Tongue (tissue), 2 donors: ENCODE results near the gene OR6S1. TPM values are rescaled to one million over a fixed set of nuclear protein-coding genes. Genes with fewer than 3 reads are reported as not detected.
"Not testable (repeated sequence)": the region's sequence is repeated elsewhere in the genome, so short reads cannot be mapped to it uniquely, and the experiment has no call there.

Experiments
- DNase-seq: peaks from one replicate; pipeline ENCODE4 v3.0.0-alpha.2; 2015
- total RNA-seq: library from RNA; depleted of rRNA; stranded (reverse); fragments of >200 nt; gene quantifications from one replicate; pipeline ENCODE4 v1.2.3, GENCODE V29; 2014

The OR6S1 gene
- total RNA-seq, 1 donor from 2014 or later = not detected

- no peak for DNase-seq
These were observed 27.5 kb upstream of the OR6S1 start for GRCh38 chr14:20668969-20669368.

GRCh38 chr14:20667957-20668356 lies 26.5 kb upstream of the OR6S1 start:
- no peak for DNase-seq

DNA sequence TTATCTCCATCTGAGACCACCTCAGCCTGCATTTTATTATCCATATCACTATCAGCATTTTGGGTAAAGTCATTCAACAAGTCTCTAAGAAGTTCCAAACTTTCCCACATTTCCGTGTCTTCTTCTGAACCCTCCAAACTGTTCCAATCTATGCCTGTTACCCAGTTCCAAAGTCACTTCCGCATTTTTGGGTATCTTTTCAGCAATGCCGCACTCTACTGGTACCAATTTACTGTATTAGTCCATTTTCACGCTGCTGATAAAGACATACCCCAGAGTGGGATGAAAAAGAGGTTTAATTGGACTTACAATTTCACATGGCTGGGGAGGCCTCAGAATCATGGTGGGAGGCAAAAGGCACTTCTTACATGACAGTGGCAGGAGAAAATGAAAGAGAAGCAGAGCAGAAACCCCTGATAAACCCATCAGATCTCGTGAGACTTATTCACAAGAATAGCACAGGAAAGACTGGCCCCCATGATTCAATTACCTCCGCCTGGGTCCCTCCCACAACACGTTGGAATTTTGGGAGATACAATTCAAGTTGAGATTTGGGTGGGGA lies 25.0 kb upstream of the OR6S1 start:
- DNase-seq = not testable (repeated sequence)

DNA sequence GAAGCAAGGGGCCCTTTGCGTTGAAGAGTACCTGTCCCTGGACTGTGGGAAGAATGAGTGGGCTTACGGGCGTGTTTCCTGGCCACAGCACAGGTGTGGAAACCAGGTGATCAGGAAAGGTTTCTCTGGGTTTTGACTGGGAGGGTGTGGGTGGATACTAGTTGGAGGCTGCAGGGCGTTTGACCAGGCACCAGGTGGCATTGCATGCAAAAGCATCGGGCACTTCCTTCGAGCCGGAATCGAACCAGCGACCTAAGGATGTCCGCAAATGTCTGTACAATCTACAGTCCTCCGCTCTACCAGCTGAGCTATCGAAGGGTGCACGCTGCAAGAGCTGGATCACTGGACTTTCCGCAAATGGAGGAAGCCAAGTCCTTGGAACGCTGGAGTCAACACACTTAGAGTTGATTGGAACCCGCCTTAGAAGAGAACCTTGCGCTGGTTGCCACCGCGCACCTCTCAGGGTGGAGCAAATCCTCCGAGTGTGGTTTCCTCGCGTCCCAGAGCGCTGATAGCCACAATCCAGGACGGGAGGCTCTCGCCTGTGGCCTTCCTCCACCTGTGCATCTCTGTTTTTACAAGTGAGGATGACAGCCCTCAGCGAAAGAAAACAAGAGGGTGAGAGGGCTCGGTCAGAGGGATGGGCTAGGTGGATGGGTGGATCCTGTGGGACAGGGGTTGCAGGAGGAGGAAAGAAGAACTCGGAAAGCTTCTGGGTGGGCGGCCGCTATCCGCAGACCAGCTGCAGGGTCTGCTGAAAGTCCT lies 21.7 kb upstream of the OR6S1 start:
- peak; percentile 43 for DNase-seq

DNA sequence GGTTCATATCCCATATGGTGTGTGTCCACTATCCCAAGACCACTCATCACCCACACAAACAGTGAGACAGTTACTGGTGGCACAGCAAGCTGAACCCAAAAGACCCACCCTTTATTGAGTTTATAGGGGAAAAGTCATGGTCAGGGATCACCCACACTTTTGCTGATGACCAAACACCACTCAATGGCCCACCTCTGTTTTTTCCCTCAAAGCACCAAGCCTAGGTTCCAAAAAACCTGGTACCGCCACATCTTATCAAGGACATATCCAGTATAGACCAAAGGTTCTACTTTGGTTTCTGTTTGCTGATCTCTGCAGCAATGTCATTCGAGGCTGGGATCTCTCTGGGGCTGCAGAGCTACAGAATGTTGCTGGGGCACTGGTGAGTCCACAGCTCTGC lies 19.7 kb upstream of the OR6S1 start:
- no peak for DNase-seq

- DNase-seq = no peak
These were observed 18.4 kb upstream of the OR6S1 start for GRCh38 chr14:20659813-20660395.

DNA sequence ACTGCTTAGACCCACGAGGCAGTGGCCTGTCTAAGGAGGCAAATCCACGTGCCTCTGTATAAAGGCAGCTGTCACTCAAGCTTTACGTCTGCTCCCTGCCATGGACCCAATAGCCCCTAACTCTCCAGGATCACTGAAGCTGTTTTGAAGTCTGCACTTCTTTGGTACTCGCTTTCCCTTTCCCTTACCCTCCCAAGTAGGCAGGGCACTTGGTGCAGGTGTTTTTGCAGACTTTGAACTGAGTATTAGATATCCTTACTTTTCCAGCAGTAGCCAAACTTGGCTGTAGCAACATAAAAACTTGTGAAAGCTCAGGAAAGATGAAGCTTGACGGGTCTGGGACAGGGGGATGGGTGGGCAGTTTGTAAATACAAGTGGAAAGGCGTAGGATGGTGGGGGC lies 17.8 kb upstream of the OR6S1 start:
- DNase-seq = no peak

- DNase-seq = no peak
These were observed 16.8 kb upstream of the OR6S1 start for GRCh38 chr14:20658246-20658645.

DNA sequence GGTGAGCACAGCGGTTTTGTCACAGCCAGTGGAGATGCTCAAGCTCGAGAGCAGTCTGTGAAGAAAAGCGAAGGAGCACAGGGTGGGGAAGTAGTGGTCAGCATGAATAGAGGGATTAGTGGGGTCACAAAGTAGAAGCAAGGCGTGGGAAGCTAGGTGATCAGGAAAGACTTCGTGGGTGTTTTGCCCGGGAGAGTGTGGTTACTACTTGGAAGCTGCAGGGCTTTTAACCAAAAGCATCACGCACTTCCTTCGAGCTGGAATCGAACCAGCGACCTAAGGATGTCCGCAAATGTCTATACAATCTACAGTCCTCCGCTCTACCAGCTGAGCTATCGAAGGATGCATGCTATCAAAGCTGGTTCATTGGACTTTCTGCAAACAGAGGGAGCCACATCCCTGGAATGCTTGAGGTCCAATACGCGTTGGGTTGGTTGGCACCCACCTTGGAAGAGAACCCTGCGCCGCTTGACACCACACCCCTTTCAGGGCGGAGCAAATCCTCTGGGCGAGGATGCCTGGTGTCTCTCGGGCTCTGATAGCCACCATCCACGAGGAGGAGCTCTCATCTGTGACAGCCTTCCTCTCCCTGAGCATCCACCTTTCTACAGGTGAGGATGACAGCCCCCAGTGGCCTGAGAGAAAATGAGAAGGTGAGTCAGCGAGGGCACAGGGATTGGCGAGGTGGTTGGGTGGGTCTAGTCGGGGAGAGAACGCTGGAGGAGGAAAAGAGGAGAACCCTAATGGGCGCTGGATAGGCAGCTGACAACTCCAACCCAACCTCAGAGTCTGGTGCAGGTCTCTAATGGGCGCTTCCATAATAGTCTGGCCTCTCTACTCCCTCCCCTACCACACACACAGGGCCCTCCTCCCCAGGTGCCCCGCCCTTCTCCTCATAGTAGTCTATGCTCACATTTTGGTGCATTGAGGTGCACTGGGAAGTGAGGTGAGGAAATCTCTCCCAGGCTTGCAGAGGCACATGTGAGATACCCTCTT lies 16.0 kb upstream of the OR6S1 start:
- no peak for DNase-seq

DNA sequence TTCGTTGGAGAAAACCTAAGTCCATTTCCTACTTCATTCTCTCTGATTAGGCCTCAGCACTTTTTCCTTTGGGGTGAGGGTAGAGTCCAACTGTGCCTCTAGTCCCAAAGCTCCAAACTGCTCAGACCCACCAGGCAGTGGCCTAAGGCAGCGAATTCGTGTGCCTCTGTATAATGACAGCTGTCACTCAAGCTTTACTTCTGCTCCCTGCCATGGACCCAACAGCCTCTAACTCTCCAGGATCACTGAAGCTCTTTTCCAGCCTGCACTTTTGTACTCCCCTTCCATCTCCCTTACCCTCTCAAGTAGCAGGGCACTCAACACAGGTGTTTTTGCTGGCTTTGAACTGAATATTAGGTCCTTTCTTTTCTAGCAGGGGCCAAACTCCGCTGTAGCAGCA lies 14.8 kb upstream of the OR6S1 start:
- DNase-seq = no peak

- DNase-seq = no peak
These were observed 14.4 kb upstream of the OR6S1 start for GRCh38 chr14:20655851-20656250.

- peak; percentile 29 for DNase-seq
These were observed 11.8 kb upstream of the OR6S1 start for GRCh38 chr14:20652996-20653975.

DNA sequence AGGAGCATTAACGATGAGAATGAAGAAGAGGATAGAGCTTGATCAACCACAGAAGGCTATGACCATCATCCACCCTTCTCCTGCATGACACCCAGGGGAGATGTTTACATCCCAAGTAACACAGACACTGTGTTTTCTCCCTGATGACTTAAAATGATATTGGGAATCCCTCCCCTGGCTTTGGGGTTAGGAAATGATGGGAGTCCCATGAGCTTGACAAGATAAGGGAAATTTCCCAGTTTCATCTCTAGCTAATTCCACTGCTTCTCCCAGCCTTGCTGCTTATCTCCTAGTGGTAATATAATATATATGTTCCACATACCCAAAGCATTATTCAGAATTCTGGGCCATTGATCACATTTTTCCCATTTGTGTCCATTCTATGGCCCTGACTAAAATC lies 4.0 kb upstream of the OR6S1 start:
- no peak for DNase-seq

DNA sequence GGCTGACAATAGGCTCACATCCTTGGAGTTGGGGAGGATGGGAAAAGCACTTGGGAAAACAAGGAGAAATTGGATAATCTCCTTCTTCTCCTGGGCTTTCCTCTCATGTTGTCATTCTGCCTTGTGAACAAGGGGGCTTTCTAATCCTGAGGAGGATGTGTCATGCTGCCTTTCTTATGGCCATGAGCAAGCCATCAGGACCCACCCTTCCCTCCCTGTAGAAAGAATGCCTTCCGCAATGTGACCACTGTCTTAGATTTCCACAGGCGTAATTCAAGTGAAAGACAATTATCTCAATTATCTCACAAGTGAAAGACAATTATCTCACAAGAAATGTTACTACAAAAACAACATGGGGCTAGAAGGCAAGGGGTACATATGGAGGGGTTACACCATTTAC lies 3.0 kb upstream of the OR6S1 start:
- DNase-seq = no peak

GRCh38 chr14:20642755-20643154 lies 1.3 kb upstream of the OR6S1 start:
- DNase-seq = not testable (repeated sequence)

- no peak for DNase-seq
These were observed 691 bp upstream of the OR6S1 start for GRCh38 chr14:20642182-20642581.

- DNase-seq = peak; percentile 68
These were observed 8.4 kb downstream of the OR6S1 start for GRCh38 chr14:20632831-20633691.

DNA sequence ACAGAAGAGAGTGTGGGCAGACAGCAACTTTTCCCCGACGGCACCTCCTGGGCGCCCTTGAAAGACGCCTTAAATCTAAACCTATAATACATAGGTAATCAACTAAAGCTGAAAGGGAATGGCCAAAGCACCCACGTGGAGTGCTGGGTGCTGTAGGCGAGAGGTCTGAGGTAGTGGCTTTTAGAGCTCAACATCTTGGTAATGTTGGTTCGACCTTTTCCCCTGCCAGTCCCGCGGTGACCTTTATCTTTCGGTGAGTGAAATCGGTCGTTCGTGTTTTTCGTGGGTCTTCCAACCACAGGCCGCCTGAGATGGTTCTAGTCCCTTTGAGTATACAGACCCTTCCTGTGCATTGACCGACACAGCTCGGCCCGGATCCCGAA lies 9.1 kb downstream of the OR6S1 start:
- DNase-seq = no peak

DNA sequence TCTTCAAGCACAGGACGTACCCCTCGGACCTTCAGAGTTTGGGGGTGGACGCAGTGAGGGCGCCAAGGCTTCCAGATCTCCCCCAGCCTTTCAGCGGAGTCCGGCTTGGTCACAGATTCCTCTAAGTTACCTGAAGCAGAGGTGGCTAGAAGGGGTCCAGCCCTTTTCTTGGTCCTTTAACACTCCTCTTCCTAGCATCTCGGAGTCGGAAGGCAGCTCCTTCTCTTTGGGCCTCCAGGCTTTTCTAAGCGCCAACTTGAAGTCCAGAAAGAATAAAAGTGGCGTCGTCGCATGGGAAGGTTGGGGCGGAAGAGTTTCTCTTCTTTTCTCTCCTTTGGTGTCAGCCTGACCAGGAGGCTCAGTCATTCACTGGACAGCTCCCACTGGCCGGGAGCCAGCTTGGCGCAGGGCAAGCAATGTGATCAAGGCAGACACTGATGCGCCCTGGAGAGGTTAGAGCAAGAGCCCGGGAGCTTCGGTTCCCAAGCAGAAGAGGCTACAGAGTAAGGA lies 9.6 kb downstream of the OR6S1 start:
- peak; percentile 62 for DNase-seq
